Right renal pelvis (tissue), 4 donors: ENCODE results near the gene KATNAL2. TPM values are rescaled to one million over a fixed set of nuclear protein-coding genes. Genes with fewer than 3 reads are reported as not detected.

Source experiments
- DNase-seq, 4 donors: peaks; one replicate each; pipeline ENCODE4 v3.0.0-alpha.2; 2013; ENCODE audit warnings: low read depth in 4 of 4, low spot score in 3 of 4, missing footprints in 1 of 4
- polyA plus RNA-seq, 4 donors: library from polyadenylated mRNA; unstranded; fragments of 120-200 nt; gene quantifications; one replicate each; pipeline ENCODE4 v1.2.1, GENCODE V29; 2013; ENCODE audit not compliant: insufficient read length in 4 of 4

KATNAL2 gene
- polyA plus RNA-seq, 4 donors = 9.6 to 13.2 (median 10.6) TPM

DNA sequence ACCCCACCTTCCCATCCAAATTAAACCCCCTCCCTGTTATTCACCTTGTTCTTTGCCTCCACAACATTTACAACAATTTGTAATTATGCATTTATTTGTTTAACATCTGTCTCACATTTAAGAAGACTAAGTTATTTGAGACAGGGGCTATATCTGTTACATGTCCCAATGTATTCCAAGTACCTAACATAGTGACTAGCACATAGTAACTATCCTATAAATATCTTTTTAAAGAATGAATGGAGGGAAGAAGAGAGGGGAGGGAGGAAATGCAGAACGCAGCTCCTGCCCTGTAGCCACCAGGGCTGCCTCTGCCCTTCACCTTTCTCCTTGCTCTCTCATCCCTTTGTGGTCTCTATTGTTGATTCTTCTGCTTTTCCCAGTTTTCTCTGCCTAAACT is 192.3 kb downstream of the KATNAL2 start:
- no peak for DNase-seq

DNA sequence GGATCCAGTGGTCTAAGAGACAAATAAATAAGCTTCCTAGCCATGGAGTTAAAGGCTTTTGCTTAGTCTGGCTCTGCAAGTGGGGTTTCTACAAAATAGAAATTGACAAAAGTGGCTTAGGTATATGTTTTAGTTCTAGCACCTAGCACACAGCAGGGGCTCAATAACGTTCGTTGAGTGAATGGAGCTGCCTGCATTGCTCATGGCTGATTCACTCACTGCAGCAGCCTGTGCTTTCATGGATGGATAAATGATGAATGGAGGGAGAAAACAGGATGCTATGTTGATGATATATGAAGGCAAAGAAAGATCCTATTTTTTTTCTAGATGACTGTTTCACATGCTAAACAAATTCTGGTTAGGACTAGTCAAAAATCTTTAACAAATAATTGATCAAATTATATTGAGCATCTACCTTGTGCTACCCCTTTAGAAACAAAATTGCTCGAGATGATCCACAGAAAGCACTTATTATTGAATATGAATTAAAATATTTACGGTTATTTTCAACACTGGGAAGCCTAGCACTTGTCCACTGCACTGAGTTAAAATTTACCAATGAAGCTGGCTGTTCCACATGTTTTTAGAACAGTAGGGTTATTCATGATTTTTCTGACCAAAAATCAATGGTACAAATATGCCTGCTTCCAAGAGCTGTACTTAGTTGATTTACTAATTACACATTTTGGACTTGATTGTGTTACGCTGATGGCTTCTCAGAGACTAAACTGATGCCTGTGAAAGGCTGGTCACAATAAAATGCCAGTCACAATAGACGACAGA is 193.3 kb downstream of the KATNAL2 start:
- no peak for DNase-seq

DNA sequence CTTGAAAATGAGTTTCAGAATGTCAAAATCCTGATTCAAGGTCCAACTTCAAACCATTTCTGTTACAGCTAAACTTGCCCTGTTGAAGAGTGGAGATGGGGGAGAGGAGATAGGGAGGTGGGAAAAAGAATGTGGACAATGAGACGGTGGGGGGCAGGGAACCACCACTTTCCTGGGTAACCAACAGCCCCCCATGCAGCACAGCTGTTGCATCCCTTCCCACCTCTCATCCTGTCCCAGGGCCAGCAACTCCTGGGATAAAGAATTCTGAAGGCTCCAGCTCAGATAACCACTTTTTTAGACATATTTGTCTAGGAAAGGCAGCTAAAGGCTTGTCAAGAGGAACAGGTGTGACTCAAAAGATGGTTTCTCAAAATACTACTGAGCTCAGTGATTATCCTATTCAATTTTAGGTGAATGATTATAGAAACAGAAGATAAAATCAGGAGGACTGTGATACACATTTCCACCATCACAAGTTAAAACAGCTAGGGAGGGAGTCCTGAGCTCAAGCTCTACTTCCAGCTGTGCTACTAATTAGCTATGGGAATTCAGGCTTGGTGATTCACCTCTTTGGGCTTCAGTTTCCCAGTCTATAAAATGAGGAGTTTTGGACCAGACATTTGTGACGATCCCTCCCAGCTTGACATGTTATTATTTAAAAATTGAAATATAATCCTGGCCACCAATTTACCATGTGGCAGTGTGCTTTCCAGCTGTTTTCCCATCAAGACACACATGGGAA is 196.6 kb downstream of the KATNAL2 start:
- no peak for DNase-seq

DNA sequence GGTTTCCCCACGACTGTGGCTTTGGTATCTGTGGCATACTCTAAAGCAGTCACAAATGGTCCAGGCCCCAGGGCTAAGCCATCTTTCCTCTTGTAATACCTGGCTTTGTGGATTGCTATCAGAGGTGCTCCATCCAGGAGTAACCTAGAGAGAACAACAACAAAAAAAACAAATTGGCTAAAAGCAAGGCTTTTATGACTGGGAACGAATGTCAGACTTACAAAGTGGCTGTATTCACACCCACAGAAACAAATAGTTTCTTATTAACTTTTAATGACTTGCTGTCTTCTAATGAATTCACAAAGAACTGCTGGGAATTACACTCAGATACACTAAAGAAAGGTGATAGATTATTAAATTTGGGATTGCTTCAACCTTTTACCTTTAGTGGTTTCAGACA is 197.8 kb downstream of the KATNAL2 start:
- no peak for DNase-seq

DNA sequence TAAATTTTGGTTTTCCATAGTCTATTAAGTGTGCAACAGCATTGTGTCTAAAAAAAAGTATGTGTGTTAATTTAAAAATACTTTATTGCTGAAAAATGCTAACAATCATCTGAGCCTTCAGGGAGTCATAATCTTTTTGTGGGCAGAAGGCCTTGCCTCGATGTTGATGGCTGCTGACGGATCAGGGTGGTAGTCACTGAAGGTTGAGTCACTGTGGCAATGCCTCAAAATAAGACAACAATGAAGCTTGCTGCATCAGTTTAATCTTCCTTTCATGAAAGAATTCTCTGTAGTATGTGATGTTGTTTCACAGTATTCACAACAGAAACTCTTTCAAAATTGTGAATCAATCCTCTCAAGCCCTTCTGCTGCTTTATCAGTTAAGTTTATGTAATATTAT is 201.6 kb downstream of the KATNAL2 start:
- DNase-seq = no peak

DNA sequence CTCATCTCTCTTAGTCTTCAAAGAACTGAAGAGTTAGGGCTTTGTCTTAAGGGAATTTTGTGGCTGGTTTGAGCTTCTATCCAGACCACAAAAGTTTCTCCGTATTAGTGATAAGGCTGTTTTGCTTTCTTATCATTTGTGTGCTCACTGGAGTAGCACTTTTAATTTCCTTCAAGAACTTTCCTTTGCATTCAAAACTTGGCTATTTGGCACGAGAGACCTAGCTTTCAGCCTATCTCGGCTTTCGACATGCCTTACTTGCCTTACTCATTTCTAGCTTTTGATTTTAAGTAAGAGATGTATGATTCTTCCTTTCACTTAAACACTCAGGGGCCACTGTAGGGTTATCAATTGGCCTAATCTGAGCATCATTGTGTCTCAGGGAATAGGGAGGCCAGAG is 203.0 kb downstream of the KATNAL2 start:
- DNase-seq = no peak

DNA sequence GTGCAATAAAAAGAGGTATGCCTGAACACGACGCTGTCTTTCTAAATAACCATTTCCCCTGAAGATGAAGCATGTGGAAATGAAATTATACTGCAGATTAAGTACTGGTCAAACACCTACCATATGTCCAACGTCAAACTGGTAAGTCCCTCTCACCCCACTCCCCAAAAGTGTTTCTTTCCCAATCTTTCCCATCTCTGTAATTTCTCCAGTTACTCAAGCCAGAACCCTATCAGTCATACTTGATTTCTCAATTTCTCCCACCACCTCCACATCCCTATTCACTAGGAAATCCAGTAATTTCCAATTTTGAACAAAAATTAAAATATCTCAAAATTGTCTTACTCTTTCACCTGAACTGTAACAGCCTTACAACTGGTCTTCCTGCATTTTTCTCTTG is 203.7 kb downstream of the KATNAL2 start:
- no peak for DNase-seq

DNA sequence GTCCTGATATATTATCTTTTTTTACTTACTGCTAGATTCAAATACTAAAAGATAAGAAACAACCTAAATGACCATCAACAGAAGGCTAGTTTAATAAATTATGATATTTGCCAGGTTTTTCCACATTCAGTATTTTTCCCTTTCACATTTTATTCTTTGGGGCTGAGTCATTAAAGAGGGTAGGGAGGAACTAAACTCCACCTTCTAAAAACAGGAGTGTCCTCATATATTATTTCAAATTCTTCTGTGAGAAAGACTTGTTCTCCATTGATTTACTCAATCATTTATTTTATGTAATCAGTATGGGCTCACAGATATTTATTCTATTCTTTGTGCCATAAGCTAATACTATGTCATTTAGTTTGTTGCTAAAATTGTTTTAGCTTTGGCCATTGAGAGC is 223.9 kb downstream of the KATNAL2 start:
- DNase-seq = no peak

DNA sequence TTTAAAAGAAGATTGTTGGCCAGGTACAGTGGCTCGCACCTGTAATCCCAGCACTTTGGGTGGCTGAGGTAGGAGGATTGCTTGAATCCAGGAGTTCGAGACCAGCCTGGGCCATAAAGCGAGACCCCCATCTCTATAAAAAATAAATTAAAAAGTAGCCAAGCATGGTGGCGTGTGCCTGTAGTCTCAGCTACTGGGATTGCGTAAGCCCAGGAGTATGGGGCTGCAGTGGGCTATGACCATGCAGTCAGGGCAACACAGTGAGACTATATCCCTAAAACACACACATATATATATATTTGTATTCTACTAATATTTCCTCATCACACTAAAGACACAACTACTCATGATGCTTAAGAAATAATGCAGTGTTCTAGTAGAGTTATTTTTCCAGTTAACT is 225.8 kb downstream of the KATNAL2 start:
- DNase-seq = no peak

DNA sequence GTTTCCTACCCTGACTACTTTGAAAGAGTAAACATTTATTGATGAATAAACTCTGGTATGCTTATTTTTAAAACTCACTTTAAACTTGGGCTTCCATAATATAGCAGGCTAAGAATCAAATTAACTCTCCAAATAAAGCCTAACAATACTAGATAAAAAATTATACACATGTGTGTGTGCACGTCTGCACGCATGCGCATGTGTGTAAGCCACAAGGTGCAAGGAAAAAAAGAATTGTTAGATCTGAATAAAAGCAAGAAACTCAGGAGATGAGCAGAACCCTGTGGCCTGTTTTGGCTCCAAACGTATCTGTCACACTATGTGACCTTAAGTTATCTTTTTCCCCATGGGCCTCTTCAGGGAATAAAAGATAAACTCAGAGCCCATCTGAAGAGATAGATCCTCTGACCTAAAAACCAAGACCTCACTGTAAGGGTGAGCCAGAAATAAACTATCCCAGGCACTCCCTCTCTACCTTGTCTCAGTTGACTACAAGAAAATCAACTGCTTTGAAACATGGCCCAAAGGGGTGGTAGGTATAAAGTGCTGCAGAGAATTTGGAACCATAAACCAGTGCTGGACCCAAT is 226.6 kb downstream of the KATNAL2 start:
- DNase-seq = no peak

DNA sequence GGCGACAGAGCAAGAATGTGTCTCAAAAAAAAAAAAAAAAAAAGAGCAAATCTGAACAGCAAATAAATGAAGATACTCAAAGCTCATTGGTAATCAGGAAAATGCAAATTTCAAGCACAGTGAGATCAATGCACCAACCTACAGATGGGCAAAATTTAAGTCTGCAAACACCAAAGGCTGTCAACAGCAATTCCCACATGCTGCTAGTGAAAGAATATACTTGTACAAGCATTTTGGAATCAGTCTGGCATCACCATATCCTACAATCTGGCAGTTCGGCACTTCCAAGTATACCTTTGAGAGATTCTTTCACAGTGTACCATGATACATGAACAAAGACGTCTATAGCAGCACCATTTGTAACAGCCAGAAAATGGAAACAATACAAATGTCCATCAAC is 228.8 kb downstream of the KATNAL2 start:
- DNase-seq = no peak

DNA sequence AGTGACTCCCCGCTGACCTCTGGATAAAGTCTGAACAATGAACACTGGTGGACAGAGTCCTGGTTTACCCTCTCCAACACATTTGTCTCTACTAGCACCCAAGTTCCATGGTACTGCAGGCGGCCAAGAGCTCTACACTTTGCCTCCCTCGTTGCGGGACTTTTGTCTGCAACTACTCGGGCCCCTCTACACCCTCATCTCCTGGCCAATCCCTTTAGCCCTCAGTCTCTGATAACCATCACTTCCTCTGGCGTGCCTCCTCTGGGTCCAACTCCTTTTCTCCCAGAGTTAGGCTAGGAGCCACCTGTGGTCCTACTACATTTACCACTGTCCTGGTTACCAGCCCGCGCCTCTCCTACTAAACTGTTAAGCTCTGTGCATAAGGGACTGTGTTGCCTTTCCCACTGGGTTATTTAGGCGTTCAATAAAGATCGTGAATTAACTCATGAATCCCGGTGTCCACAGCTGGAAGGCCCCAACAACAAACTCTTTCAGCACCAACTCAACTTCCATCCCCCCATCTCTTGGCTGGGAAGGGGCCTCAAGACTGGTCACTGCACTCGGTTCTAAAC is 232.1 kb downstream of the KATNAL2 start:
- no peak for DNase-seq

DNA sequence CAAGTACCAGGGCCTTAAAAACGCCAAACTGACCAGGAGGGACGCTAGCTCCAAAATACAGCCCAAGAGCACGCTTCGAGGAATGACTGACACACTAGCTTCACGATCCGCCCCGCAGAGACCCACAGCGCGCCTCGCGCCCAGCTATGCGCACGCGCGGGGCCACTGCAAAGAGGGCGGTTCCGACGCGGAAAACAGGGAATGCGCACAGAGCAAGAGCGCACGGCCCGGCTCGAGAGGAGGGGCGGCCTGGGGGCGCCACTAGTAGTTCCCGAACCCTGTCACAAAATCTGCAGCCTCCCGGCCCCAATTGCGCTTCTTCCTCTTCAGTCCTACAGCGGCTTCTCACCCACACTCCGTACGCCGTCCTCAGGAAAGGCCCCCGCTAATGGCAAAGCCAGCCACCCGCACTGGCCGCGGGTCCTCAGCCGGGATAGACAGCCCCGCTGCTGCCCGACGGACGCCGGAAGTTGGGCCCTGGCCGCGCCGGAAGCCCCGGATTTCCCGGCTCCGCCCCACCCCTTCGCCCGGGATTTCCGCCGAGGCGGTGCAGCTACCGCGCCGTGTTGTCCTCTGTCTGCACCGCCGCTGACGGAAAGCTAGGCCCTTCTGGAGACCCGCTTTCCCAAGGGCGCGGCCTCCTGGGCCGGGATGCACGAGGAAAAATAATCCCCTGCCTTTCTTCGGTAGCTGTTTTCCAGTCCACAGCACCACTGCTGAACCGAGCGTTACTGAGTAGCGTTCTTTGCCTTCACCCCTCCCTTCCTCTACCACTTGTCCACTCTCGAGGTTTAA is 232.8 kb downstream of the KATNAL2 start, which contains the start of gene HDHD2:
HDHD2 (minus strand) TSS at position 472 of the 795 bp plus-strand sequence. CDS start 14,061 bp downstream, outside the sequence.
- DNase-seq = peak; percentile 56 to 73 (median 68)

DNA sequence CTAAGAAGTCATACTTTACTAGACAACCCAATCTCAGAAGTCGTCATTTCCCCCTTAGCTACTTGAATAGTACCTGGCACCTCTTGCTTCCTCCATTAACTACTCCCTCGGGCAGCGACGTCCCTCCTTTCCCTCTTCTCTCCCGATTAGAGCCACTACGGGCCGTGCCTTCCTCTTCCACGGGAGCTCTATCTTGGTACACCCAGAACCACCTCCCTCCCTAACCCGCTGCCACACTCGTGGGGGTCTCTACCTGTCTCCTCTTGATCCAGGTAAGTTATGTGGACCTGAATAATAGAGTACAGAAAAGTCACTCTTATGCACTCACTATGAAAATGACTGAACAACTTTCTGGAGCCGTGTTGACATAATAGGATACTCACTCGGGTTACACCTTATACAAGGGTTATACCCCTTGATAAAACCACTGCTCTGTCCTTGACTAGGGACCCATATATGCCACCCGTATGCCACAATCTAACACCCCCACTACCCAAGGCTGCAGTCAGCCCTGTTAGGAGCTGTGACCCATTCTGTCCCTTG is 233.5 kb downstream of the KATNAL2 start:
- no peak for DNase-seq

DNA sequence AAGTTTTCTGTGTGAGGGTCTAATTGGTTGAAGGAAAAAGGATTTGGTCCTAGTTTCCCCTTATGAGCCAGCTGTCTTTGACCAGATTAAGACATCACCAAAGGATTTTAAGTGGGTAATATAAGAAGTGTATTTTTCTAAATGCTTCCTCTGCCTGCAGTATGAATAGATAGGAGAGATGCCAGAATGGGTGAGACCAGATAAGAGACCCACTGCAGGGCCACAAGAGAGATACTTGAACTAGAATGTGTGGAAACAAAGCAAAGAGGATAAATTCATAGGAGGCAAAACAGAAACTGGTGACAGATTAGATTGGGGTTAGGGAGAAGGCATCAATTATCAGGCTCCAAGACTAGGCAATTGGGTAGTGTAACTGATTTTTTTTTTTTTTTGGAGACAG is 234.0 kb downstream of the KATNAL2 start:
- no peak for DNase-seq

Other genes starting within 250 kb of the KATNAL2 start
- gene ST8SIA5, start 160.5 kb upstream of the KATNAL2 start, polyA plus RNA-seq = 1 to 10 TPM in 1 of 4 donors, under 1 TPM in 3; 0.90 to 1.1 (median 0.96) TPM
- gene PIAS2, start 95 bp upstream of the KATNAL2 start, polyA plus RNA-seq = 10 to 100 TPM; 21.7 to 29.4 (median 28.6) TPM
- under 1 TPM in 1 of 4 donors, not detected in 3; 0.03 TPM for gene ELOA2, start 118.0 kb downstream of the KATNAL2 start, polyA plus RNA-seq
- gene HDHD2, start 232.9 kb downstream of the KATNAL2 start, polyA plus RNA-seq = 10 to 100 TPM; 51.4 to 67.7 (median 62.5) TPM